WTC11 (cell line): ENCODE measurements around the gene IGFBP2. TPM values are rescaled to one million over a fixed set of nuclear protein-coding genes. Genes with fewer than 3 reads are reported as not detected.

ENCODE experiments used
- ATAC-seq: fragments of 200-7000 bp; cut with Tn5 transposase; 2 replicates; pipeline ENCODE4 v1.10.0; 2021; ENCODE audit warnings: mild to moderate bottlenecking, moderate library complexity
- CTCF ChIA-PET: fragments of 300-600 bp; sonication (Branson Sonifier 250); formaldehyde crosslinking; loops from one replicate; lab custom pipeline; 2021; ENCODE audit warnings: antibody characterized with exemption; lab: Charles Lee
- POLR2A ChIA-PET: fragments of 350-600 bp; sonication (Branson Sonifier 250); formaldehyde crosslinking; loops from one replicate; lab custom pipeline; 2021; ENCODE audit warnings: antibody characterized with exemption; lab: Charles Lee
- DNase-seq: peaks from one replicate; pipeline ENCODE4 v3.0.0; 2021; ENCODE audit warnings: low spot score
- H3K27ac Mint-ChIP-seq: 2 replicates; pipeline ENCODE4 v1.8.0; 2021; ENCODE audit warnings: mixed read lengths
- H3K27me3 Mint-ChIP-seq: 2 replicates; pipeline ENCODE4 v1.8.0; 2021; ENCODE audit warnings: low read depth, mild to moderate bottlenecking, moderate library complexity, mixed read lengths
- H3K36me3 Mint-ChIP-seq: 2 replicates; pipeline ENCODE4 v1.8.0; 2021; ENCODE audit warnings: mixed read lengths
- H3K4me1 Mint-ChIP-seq: 2 replicates; pipeline ENCODE4 v1.8.0; 2022; ENCODE audit warnings: mixed read lengths
- H3K4me3 Mint-ChIP-seq: 2 replicates; pipeline ENCODE4 v1.8.0; 2021; ENCODE audit warnings: mild to moderate bottlenecking, moderate library complexity, mixed read lengths
- H3K9me3 Mint-ChIP-seq: 2 replicates; pipeline ENCODE4 v1.8.0; 2021; ENCODE audit warnings: mixed read lengths
- AFF4 ChIP-seq: sonication (generic); formaldehyde crosslinking; IDR thresholded peaks from 2 replicates; pipeline ENCODE4 v1.8.1; 2023; ENCODE audit warnings: mild to moderate bottlenecking, missing genetic modification reagents, borderline replicate concordance
- E2F1 ChIP-seq: sonication (generic); formaldehyde crosslinking; IDR thresholded peaks from 2 replicates; pipeline ENCODE4 v1.8.0; 2022; ENCODE audit warnings: mild to moderate bottlenecking, missing genetic modification reagents
- FOXP4 ChIP-seq: sonication (generic); formaldehyde crosslinking; IDR thresholded peaks from 2 replicates; pipeline ENCODE4 v1.8.0; 2022; ENCODE audit warnings: mild to moderate bottlenecking, missing genetic modification reagents
- JAZF1 ChIP-seq: fragments of 250-450 bp; sonication (Bioruptor Pico); IDR thresholded peaks from 2 replicates; pipeline ENCODE4 v1.9.0; 2021; ENCODE audit warnings: moderate library complexity, mild to moderate bottlenecking, inconsistent platforms
- NR1H2 ChIP-seq: sonication (generic); formaldehyde crosslinking; IDR thresholded peaks from 2 replicates; pipeline ENCODE4 v1.9.0; 2021; ENCODE audit warnings: mild to moderate bottlenecking, moderate library complexity, missing genetic modification reagents
- RELA ChIP-seq: sonication (generic); formaldehyde crosslinking; IDR thresholded peaks from 2 replicates; pipeline ENCODE4 v1.8.1; 2022; ENCODE audit warnings: missing genetic modification reagents, mild to moderate bottlenecking, borderline replicate concordance
- SMAD3 ChIP-seq: sonication (generic); formaldehyde crosslinking; IDR thresholded peaks from 2 replicates; pipeline ENCODE4 v1.8.0; 2022; ENCODE audit warnings: missing genetic modification reagents, mild to moderate bottlenecking, borderline replicate concordance
- USF2 ChIP-seq: sonication (generic); formaldehyde crosslinking; IDR thresholded peaks from 2 replicates; pipeline ENCODE4 v1.8.1; 2023; ENCODE audit warnings: mild to moderate bottlenecking, missing genetic modification reagents, moderate library complexity
- ZNF263 ChIP-seq: sonication (generic); formaldehyde crosslinking; IDR thresholded peaks from 2 replicates; pipeline ENCODE4 v1.8.1; 2022; ENCODE audit warnings: low read depth, mild to moderate bottlenecking, moderate library complexity, missing genetic modification reagents
- ZNF512 ChIP-seq: sonication (generic); formaldehyde crosslinking; IDR thresholded peaks from 2 replicates; pipeline ENCODE4 v1.8.1; 2022; ENCODE audit warnings: missing genetic modification reagents, borderline replicate concordance
- total RNA-seq: library from RNA; stranded (reverse); gene quantifications from 3 replicates; pipeline ENCODE4 v1.2.3, GENCODE V29; 2021

The IGFBP2 gene
- total RNA-seq, 1 experiment from 2014 or later: 514 TPM

- H3K27ac Mint-ChIP-seq: no peak overlapping the region
- no peak for DNase-seq
- TF ChIP-seq FOXP4 (CRISPR knock-in tag): no peak
- no peak for TF ChIP-seq NR1H2 (CRISPR knock-in tag)
- TF ChIP-seq SMAD3 (CRISPR knock-in tag): no peak
- TF ChIP-seq ZNF512: no peak
- TF ChIP-seq RELA: no peak
- TF ChIP-seq, all 79 proteins: peak for 0
- CTCF ChIA-PET: interaction anchor here (1.1 to 1.8 kb wide), 3 partner anchors 9 to 155 kb away, joined by 4 to 8 read pairs (median 5); no protein-coding TSS in a partner anchor
- POLR2A ChIA-PET: no interaction called here
- Mint-ChIP-seq H3K27me3 (no peaks in the 10 kb centered on the region; the same call in 1 of the 2 replicates), H3K4me1 (peaks cover 13% of the 10 kb centered on the region), H3K4me3 (no peak overlapping the region), H3K36me3 (no peaks in the 10 kb centered on the region), H3K9me3 (no peaks in the 10 kb centered on the region)
- ATAC-seq: no peak
Measured at GRCh38 chr2:216674376-216674775, 41.2 kb downstream of the IGFBP2 start.

- Mint-ChIP-seq H3K27me3 (no peaks in the 10 kb centered on the region; the same call in 1 of the 2 replicates), H3K9me3 (no peaks in the 10 kb centered on the region), H3K4me3 (no peak overlapping the region), H3K4me1 (peaks cover 34% of the 10 kb centered on the region), H3K27ac (no peak overlapping the region), H3K36me3 (no peaks in the 10 kb centered on the region)
- ChIA-PET POLR2A (no interaction called here), CTCF (interaction anchor here (0.6 to 1.4 kb wide), 3 partner anchors 9 to 167 kb away, joined by 3 to 4 read pairs (median 4); no protein-coding TSS in a partner anchor)
- no peak for DNase-seq
- ATAC-seq: no peak
- TF ChIP-seq JAZF1 (CRISPR knock-in tag) (no peak), AFF4 (CRISPR knock-in tag) (no peak), ZNF263 (CRISPR knock-in tag) (no peak)
Measured at GRCh38 chr2:216676630-216677029, 43.4 kb downstream of the IGFBP2 start.

GRCh38 chr2:216677439-216678097 lies 44.3 kb downstream of the IGFBP2 start:
- ChIA-PET CTCF (interaction anchor here (0.6 to 1.0 kb wide), 2 partner anchors 11 to 145 kb away, joined by 3 read pairs; no protein-coding TSS in a partner anchor), POLR2A (no interaction called here)
- no peak for DNase-seq
- Mint-ChIP-seq H3K27me3 (no peaks in the 10 kb centered on the region; the same call in 1 of the 2 replicates), H3K27ac (no peak overlapping the region), H3K9me3 (no peaks in the 10 kb centered on the region), H3K4me1 (peaks cover 42% of the 10 kb centered on the region), H3K36me3 (no peaks in the 10 kb centered on the region), H3K4me3 (no peak overlapping the region)
- TF ChIP-seq E2F1 (no peak), USF2 (CRISPR knock-in tag) (0 out of 2 replicates have a peak, but pooled peaks have one; percentile 18)
- no peak for ATAC-seq
